GM12892 (cell line): ENCODE data around the gene CAP2.

Experiments
- POLR2A ChIP-seq: IDR thresholded peaks from 2 replicates; pipeline ENCODE4 v1.6.1; 2011; ENCODE audit warnings: low read depth, low read length, control low read depth
- POLR2AphosphoS5 ChIP-seq: IDR thresholded peaks from 2 replicates; pipeline ENCODE4 v1.6.1; 2011; ENCODE audit warnings: low read depth, low read length, control low read depth

GRCh38 chr6:17458966-17459365 is 65.6 kb downstream of the CAP2 start:
- TF ChIP-seq POLR2A (no peak), POLR2AphosphoS5 (no peak)
